HG02973 (cell line): ENCODE measurements around the gene SPPL3.

Source experiments
- ATAC-seq: cut with Tn5 transposase; IDR thresholded peaks from one replicate; pipeline ENCODE4 v1.9.1; 2021; ENCODE audit warnings: moderate library complexity; ENCODE audit not compliant: unreplicated experiment

The SPPL3 gene

DNA sequence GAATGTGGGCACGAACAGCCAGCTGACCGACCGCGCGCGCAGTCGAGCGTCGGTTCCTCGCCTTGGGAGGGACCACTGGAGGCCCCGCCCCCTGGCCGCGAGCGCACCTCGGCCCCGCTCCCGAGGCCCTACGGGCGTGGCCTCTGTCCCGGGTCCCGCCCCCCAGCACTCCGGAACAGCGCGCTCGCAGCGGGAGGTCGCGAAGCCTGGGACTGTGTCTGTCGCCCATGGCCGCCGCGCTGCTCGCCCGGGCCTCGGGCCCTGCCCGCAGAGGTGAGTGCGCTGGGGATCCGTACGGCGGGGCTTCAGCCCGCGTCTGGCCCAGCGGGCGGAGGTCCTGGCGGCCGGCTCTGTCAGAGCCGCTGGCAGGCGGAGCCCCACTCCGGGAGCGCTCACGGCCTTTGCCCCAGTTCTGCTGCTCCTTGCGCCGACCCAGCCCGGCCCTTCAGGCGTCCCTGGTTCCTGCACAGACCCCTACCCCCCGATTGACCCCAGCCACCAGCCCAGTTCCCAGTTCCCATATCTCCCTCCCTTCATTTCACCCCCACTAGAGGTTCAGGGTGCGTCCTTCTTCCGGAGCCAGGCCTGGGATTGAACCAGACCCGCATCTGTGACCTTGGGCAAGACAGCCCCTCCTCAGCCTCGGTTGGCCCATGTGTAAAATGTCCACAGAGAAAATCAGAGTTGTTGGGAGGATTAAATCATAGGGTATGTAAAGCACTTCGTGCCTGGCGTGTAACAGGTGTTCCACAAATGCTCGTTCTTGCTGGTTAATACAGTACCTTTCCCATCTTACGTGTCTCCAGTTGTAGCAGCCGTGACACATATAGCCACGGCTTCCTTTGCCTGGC, 178.3 kb downstream of the SPPL3 start, which contains the start of gene ACADS:
Gene ACADS (plus strand): TSS at position 168 of the 851 bp plus-strand sequence. CDS start 60 bp downstream, at position 228.
- peak; percentile 94 for ATAC-seq

DNA sequence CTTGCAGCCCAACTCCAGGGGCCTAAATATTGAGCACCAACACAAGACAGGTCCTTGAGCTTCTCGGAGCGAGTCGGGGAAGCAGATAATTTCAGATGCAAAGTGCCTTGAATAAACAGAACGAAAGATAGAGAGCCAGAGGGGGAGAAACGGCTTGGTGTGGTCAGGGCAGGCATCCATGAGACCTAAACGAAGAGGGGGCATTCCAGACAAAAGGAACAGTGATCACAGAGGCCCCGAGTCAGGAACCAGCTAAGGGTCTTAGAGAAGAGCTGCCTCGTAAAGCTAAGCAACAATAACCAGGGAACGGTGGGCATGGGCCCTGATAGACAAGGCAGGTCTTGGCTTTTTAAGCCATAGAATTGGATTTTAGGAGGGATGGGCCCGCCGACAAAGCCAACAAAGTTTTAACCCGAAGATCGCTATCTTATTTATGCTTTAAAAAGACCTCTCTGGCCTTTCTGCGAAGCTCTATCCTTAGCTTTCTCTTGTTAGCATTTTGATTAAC, 179.0 kb downstream of the SPPL3 start:
- ATAC-seq: no peak

DNA sequence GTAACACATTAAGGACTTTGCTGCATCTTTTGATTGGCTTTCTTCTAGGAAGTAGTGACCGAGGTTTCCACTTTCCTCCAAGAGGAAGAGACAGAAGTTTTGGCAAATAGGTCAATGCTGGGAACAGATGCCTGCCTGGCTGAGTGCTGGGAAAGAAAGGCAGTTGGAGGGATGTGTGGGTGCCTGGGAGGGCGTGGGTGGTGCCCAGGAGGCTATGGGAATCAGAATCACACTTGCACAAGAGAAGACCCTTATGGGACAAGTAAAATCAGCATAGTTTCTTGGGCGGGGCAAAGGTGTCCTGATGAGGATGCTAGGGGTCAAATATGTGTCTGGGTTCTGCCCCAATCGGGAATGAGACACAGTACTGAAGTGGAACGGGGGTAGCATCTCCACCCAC, 179.4 kb downstream of the SPPL3 start:
- no peak for ATAC-seq

DNA sequence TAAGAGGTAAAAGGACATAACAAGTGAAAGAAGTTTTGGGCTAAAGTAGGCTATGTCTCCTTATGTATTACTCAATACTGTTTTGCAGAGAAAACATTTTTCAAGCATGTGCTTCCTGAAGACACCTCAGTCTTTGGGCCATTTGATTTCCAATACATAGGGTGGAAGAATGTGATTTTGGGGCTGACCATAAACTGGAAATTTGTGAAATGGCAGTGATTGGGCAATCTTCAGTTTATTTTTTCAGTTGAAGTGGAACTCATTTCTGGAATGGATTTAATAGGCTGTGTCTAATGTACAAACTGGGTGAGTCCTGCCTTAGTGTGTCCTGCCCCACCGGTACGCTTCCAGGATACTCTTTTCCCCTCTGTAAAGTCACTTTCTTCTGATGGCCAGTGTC, 181.4 kb downstream of the SPPL3 start:
- no peak for ATAC-seq

DNA sequence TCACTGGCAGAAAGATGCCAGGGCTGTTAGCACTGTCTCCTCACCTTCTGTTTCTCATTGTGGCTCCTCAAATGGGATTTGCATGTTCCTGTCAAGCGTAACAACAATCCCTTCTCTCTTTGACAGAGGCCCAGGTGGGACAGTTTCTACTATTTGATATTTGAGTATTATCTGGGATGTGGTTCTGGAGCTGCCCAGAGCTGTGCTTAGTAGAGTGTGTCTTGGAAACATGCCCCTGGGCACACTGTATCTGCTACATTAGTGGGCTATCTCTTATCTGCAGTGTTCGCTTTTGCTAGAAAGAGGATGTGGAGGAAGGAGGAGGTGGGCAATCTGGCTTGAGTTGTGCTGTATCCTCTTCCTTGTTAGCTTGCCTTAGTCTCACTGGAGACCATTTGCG, 182.3 kb downstream of the SPPL3 start:
- no peak for ATAC-seq

DNA sequence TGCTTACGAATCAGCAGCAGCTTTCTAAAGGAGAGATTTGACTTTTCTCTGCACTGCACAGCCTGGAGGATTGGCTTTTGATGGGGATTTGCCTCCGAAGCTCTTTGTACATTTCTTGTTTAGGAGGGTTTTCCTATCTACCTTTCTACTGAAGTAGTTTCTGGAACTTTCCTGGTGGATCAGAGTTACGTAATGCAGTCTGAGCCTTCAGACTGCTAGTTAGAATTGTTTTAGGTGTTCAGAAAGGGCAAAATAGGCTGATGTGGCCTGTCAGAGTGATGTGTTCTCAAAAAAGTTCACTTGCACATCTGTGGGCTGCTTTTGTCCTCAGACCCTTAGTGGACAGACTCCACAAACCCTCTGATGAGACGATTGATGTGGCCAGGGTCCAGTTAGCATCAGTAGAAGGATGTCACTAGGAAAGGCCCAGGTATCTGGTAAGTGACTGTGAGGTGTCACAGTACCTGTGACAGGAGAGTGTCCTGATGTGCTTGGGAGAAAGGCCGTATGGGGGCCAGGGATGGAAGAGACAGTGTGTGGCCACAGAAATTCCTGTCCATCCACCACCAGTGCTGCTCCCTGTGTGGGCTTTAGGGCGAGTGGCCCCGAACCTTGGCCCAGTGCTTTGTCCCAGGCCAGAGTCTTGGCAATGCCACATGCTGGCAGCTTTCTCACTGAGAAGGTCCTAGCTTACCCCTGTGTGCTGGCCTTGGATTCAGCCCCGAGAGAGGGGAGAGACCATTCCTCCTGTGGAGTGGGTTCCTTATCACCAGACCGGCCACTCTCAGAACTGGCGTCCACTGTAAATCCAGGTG, 183.0 kb downstream of the SPPL3 start:
- no peak for ATAC-seq

DNA sequence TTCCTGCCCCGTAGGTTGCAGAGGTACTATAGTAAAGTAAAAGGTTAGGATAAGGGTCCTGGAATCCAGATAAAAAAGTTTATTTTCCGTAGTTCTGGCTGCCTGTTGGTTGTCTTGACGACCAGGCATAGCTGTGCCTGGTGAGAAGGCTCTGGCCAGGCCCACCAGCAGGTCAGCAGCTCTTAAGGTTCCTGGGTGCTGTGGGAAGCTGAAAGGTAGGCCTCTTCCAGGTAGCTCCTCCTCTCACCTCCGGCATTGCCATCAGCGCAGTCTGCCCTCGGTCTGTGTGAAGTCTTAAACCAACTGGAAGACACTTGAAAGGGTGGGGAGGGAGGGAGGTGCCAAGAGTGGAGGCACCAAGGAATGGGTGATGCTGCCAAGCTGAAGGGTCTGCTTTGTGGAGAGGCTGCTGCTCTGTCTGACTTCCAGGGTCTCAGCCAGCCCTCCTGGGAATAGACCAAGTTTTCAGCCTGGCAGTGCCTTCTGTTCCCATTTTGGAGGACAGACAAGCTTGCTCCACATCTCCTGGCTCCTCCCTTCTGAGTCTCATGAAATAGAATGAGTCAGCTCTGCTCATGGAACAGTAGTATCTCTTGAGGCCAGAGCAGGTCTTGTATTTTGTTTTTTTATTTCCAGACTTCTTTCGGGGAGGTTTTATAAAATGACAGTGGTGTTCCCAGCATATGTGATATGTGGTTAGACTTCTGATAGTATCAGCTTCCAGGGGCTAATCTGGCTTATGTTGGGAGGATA, 183.7 kb downstream of the SPPL3 start:
- no peak for ATAC-seq

DNA sequence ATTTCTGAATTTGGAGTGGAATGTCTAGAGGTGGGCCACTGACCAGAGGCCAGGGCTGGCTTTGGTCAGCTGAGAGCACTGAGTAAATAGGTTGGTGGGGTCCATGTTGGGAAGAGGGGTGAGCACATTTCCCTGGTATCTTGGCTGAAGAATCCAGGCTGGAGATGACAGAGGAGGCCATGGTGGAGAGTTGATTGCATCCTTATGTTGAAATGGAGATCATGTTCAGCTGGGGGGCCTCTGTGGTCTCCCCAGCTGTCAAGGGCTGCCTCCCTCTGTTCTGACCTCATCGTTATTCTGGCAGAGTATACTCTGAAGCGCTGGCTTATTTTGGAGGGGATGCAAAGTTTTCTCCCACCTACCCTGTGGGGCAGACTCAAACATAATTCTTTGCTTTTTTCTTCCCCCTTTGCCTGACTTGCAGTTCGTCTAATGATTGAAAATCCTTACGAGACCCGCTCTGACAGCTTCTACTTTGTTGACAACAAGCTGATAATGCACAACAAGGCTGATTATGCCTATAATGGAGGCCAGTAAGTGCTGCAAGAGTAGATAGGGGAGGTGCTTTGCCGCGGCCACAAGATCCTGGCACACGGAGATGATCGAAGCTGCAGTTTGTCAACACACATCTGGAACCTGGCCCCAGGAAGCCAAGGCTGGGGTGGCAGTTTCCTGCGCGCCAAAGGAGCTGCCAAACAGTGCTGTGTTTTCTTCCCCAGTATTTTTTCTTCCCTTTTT, 184.5 kb downstream of the SPPL3 start:
- no peak for ATAC-seq

DNA sequence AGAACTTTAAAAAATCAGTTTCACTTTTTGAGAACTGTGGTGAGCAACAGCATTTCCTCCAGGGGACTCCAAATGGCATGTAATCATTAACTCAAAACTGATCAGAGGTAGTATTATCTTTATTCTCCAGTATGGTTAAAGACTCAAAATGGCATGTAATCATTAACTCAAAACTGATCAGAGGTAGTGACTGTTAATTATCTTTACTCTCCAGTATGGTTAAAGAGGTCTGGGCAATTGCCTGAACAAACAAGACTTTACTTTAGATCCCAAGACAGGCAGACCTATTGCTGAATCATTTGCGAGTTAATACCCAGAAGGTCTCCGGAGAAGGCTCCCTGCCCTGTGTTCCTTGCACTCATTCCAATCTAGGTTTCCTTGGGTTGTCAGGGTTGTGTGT, 185.1 kb downstream of the SPPL3 start:
- ATAC-seq: no peak

DNA sequence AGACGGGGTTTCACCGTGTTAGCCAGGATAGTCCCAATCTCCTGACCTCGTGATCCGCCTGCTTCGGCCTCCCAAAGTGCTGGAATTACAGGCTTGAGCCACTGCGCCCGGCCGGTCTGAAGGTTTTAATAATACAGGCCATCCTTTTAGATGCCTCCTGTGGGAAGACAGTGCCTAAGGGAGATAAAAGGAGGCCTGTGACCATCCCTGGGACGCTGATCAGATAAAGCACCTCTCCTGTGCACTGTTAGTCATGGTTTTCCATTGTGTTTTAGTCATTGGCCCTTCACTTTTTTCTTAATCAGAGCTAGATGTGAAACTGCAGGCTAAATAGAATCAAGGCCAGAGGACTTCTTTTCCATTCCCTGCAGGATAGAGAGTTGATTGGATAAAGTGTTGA, 186.1 kb downstream of the SPPL3 start:
- ATAC-seq: no peak

DNA sequence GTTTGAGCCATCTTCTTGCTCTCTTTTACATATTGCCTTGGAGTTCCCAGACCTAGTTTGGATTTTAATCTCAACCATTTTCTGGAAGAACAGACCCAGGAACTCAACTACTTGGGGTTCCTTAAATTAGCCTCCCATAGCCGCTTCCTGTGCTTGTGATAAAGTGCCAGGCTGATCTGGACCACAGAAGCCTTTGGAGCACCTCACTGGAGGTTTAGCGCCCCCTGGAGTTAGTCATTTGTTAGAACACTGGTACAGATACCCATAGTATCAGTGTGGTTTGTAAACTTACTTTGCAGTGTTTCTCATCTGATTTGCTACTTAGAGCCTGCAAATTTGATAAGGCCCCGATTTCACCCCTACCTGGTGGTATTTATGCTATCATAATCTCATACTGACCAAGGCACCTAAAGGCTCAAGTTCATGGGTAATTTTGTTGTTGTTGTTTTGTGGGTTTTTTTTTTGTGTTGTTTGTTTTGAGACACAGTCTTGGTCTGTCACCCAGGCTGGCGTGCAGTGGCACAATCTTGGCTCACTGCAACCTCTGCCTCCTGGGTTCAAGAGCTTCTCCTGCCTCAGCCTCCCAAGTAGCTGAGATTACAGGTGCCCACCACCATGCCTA, 190.2 kb downstream of the SPPL3 start:
- ATAC-seq: no peak

DNA sequence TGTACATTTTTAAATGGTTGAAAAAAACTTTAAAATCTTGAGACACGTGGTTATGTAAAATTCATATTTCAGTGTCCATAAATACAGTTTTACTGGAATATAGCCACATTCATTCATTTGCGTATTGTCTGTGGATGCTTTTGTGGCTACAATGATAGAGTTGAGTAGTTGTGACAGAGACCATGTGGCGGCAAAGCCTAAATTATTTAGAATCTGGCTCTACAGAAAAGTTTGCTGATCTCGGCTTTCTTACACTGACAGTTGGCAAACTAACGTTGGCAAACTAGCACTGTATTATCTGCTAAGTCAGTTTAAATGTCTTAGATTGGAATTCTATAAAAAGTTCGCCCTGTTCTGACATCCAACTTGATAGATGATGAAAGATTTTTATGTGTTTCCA, 191.5 kb downstream of the SPPL3 start:
- ATAC-seq: no peak
